Erythroblast (primary cell): ENCODE measurements around the gene PLB1.

ENCODE experiments used
- DNase-seq, 2 experiments: peaks; one replicate each; lab custom pipeline; 2025; lab: John Stamatoyannopoulos, UW
- GATA1 ChIP-seq: IDR thresholded peaks from 2 replicates; pipeline ENCODE4 v1.6.1; 2011; ENCODE audit warnings: low read depth, mild to moderate bottlenecking, control low read depth, low read length, moderate library complexity
- POLR2A ChIP-seq: IDR thresholded peaks from 2 replicates; pipeline ENCODE4 v1.6.1; 2011; ENCODE audit warnings: mild to moderate bottlenecking, low read length

The PLB1 gene

GRCh38 chr2:28544405-28544921 lies 48.6 kb downstream of the PLB1 start:
- TF ChIP-seq GATA1 (no peak), POLR2A (no peak)
- DNase-seq, result peak in 1 of 2 experiments; percentile 14

- no peak for TF ChIP-seq GATA1
- no peak for TF ChIP-seq POLR2A
Measured at GRCh38 chr2:28544922-28545589, 49.2 kb downstream of the PLB1 start.

GRCh38 chr2:28545590-28546200 lies 49.8 kb downstream of the PLB1 start:
- no peak for DNase-seq
- TF ChIP-seq POLR2A (no peak), GATA1 (no peak)

More at GRCh38 chr2:28544922-28545589, 49.2 kb downstream of the PLB1 start:
- DNase-seq, result no peak

GRCh38 chr2:28546242-28546641 lies 50.4 kb downstream of the PLB1 start:
- DNase-seq, result no peak
- no peak for TF ChIP-seq GATA1

GRCh38 chr2:28547223-28547860 lies 51.5 kb downstream of the PLB1 start:
- TF ChIP-seq GATA1, result no peak
- TF ChIP-seq POLR2A, result no peak
- no peak for DNase-seq

- no peak for DNase-seq
- TF ChIP-seq GATA1, result no peak
- TF ChIP-seq POLR2A, result no peak
Measured at GRCh38 chr2:28547906-28548600, 52.2 kb downstream of the PLB1 start.

- peak in 1 of 2 experiments; percentile 9 for DNase-seq
Measured at GRCh38 chr2:28550345-28550744, 54.5 kb downstream of the PLB1 start.

- DNase-seq, result no peak
- TF ChIP-seq POLR2A (no peak), GATA1 (no peak)
Measured at GRCh38 chr2:28552045-28552823, 56.4 kb downstream of the PLB1 start.

- no peak for DNase-seq
- TF ChIP-seq GATA1 (no peak), POLR2A (no peak)
Measured at GRCh38 chr2:28556303-28556702, 60.4 kb downstream of the PLB1 start.

- peak; percentile 39 to 71 for DNase-seq
- no peak for TF ChIP-seq GATA1
- no peak for TF ChIP-seq POLR2A
Measured at GRCh38 chr2:28557389-28558131, 61.7 kb downstream of the PLB1 start.

- no peak for DNase-seq
- no peak for TF ChIP-seq GATA1
- no peak for TF ChIP-seq POLR2A
Measured at GRCh38 chr2:28558158-28558820, 62.4 kb downstream of the PLB1 start.

- TF ChIP-seq POLR2A (no peak), GATA1 (no peak)
- DNase-seq, result no peak
Measured at GRCh38 chr2:28558918-28559317, 63.1 kb downstream of the PLB1 start.
